HCT116 (cell line): Measurements from ENCODE around the gene ERI2. TPM values are rescaled to one million over a fixed set of nuclear protein-coding genes. Genes with fewer than 3 reads are reported as not detected.

Source experiments
- ATAC-seq: fragments of 200-7000 bp; cut with Tn5 transposase; 2 replicates; pipeline ENCODE4 v1.9.1; 2020; ENCODE audit warnings: mild to moderate bottlenecking, moderate library complexity
- BruUV-seq: library from RNA; stranded (reverse); fragments of 400-500 nt; replicated peaks from 2 replicates; lab custom pipeline; 2021; lab: Mats Ljungman, UMichigan
- CTCF ChIA-PET: fragments of 300-600 bp; sonication (Branson Sonifier 250); formaldehyde crosslinking; loops from one replicate; lab custom pipeline; 2021; ENCODE audit warnings: antibody characterized with exemption; lab: Charles Lee
- POLR2A ChIA-PET: fragments of 300-600, 350-600 bp; sonication (Branson Sonifier 250); formaldehyde crosslinking; loops from one replicate; lab custom pipeline; 2021; ENCODE audit warnings: antibody characterized with exemption; lab: Charles Lee
- RAD21 ChIA-PET, 2 experiments: fragments of 300-600 bp; sonication (Branson Sonifier 250); formaldehyde crosslinking; loops; one replicate each; lab custom pipeline; 2023; ENCODE audit warnings: low total read pairs in 2 of 2; ENCODE audit not compliant: uncharacterized antibody in 2 of 2, unreplicated experiment in 2 of 2, low non-redundant PET in 1 of 2; lab: Charles Lee
- DNase-seq: peaks from one replicate; pipeline ENCODE4 v3.0.0-alpha.2; 2010; ENCODE audit warnings: low read depth, low spot score
- H2AFZ ChIP-seq: fragments of 200-600 bp; shearing (Covaris generic), sonication (generic); 2 replicates; pipeline ENCODE4 v1.6.1; 2017; ENCODE audit warnings: low read depth, mixed run types, mixed read lengths, antibody characterized with exemption, low read length; ENCODE audit not compliant: poor library complexity, severe bottlenecking
- H3K27ac ChIP-seq: 2 replicates; pipeline ENCODE4 v1.5.1; 2012; ENCODE audit warnings: low read depth, low read length
- H3K27me3 ChIP-seq: fragments of 200-600 bp; sonication (generic); 2 replicates; pipeline ENCODE4 v1.6.1; 2016; ENCODE audit warnings: mixed run types, low read length, mixed read lengths; ENCODE audit not compliant: insufficient read depth
- H3K36me3 ChIP-seq, 2 experiments: fragments of 200-500 bp in 1 of 2; fragments of 200-600 bp in 1 of 2; sonication (Bioruptor generic) in 1 of 2; sonication (generic) in 1 of 2; 2 replicates each; pipeline versions ENCODE4 v1.5.1 to v1.6.1; 2014 to 2016; ENCODE audit warnings: low read length in 2 of 2, inconsistent platforms in 1 of 2, mixed read lengths in 1 of 2, mixed run types in 1 of 2; ENCODE audit not compliant: insufficient read depth in 2 of 2, control insufficient read depth in 1 of 2
- H3K4me1 ChIP-seq, 2 experiments: fragments of 200-600 bp in 1 of 2; sonication (generic) in 1 of 2; 2 replicates each; pipeline versions ENCODE4 v1.5.1 to v1.6.1; 2012 to 2017; ENCODE audit warnings: low read length in 2 of 2, inconsistent platforms in 1 of 2, mild to moderate bottlenecking in 1 of 2, mixed read lengths in 1 of 2, mixed run types in 1 of 2, moderate library complexity in 1 of 2; ENCODE audit not compliant: insufficient read depth in 2 of 2, control insufficient read depth in 1 of 2
- H3K4me2 ChIP-seq: fragments of 200-600 bp; sonication (generic); 2 replicates; pipeline ENCODE4 v1.6.1; 2017; ENCODE audit warnings: mixed run types, low read length, mixed read lengths
- H3K4me3 ChIP-seq, 2 experiments: fragments of 200-600 bp in 1 of 2; sonication (generic) in 1 of 2; replicated peaks in 1 of 2; 2 replicates each; pipeline ENCODE4 v1.5.1; 2011 to 2016; ENCODE audit warnings: low read length in 2 of 2, control low read depth in 1 of 2, low read depth in 1 of 2, mild to moderate bottlenecking in 1 of 2, mixed read lengths in 1 of 2, mixed run types in 1 of 2
- H3K79me2 ChIP-seq: fragments of 200-600 bp; sonication (generic); 2 replicates; pipeline ENCODE4 v1.6.1; 2017; ENCODE audit warnings: mild to moderate bottlenecking, mixed run types, low read length, moderate library complexity, mixed read lengths; ENCODE audit not compliant: insufficient read depth
- H3K9ac ChIP-seq: fragments of 200-600 bp; sonication (generic); 2 replicates; pipeline ENCODE4 v1.6.1; 2016; ENCODE audit warnings: low read length, mixed read lengths
- H3K9me2 ChIP-seq: fragments of 200-600 bp; sonication (generic), shearing (Covaris generic); 2 replicates; pipeline ENCODE4 v1.6.1; 2017; ENCODE audit warnings: mixed run types, mild to moderate bottlenecking, moderate library complexity; ENCODE audit not compliant: insufficient read depth
- H3K9me3 ChIP-seq, 2 experiments: fragments of 200-500 bp in 1 of 2; fragments of 200-600 bp in 1 of 2; sonication (Bioruptor generic) in 1 of 2; sonication (generic) in 1 of 2; 2 replicates each; pipeline ENCODE4 v1.6.1; 2014 to 2017; ENCODE audit warnings: low read length in 2 of 2, mixed read lengths in 2 of 2, inconsistent platforms in 1 of 2, low read depth in 1 of 2, mild to moderate bottlenecking in 1 of 2, mixed run types in 1 of 2, moderate library complexity in 1 of 2; ENCODE audit not compliant: control insufficient read depth in 1 of 2, insufficient read depth in 1 of 2
- H4K20me1 ChIP-seq: fragments of 200-600 bp; sonication (generic), shearing (Covaris generic); 2 replicates; pipeline ENCODE4 v1.6.1; 2017; ENCODE audit warnings: mixed run types, mild to moderate bottlenecking, moderate library complexity; ENCODE audit not compliant: insufficient read depth
- CTCF ChIP-seq, 3 experiments: fragments of 200-600 bp in 1 of 3; sonication (generic) in 1 of 3; IDR thresholded peaks in 2 of 3; conservative IDR thresholded peaks in 1 of 3; 2 replicates each; pipeline ENCODE4 v1.5.1; 2012 to 2017; ENCODE audit warnings: low read depth in 2 of 3, low read length in 2 of 3, antibody characterized with exemption in 1 of 3, borderline replicate concordance in 1 of 3, control low read depth in 1 of 3, mild to moderate bottlenecking in 1 of 3, mixed read lengths in 1 of 3, mixed run types in 1 of 3, moderate library complexity in 1 of 3; ENCODE audit not compliant: insufficient read depth in 1 of 3
- ELF1 ChIP-seq: IDR thresholded peaks from 2 replicates; pipeline ENCODE4 v1.6.1; 2012; ENCODE audit warnings: low read depth, borderline replicate concordance
- MAX ChIP-seq: IDR thresholded peaks from 2 replicates; pipeline ENCODE4 v1.6.1; 2012
- SRF ChIP-seq: IDR thresholded peaks from 2 replicates; pipeline ENCODE4 v1.6.1; 2012; ENCODE audit warnings: low read depth
- TCF7L2 ChIP-seq: IDR thresholded peaks from 2 replicates; pipeline ENCODE4 v1.7.0; 2011; ENCODE audit warnings: borderline replicate concordance, inconsistent platforms; ENCODE audit not compliant: insufficient read depth, insufficient read length; ENCODE audit errors: extremely low read depth
- ZNF274 ChIP-seq: fragments of 200-500 bp; sonication (Bioruptor generic); IDR thresholded peaks from 2 replicates; pipeline ENCODE4 v1.6.1; 2014; ENCODE audit warnings: mild to moderate bottlenecking, low read depth, low read length, inconsistent platforms
- intact Hi-C: fragments of 100-400 bp; cut with micrococcal nuclease; formaldehyde crosslinking; loops from 2 replicates; pipeline ENCODE4 v1.10.0; 2022
- total RNA-seq: library from RNA; stranded (reverse); gene quantifications from one replicate; pipeline ENCODE4 v1.2.1, GENCODE V29; 2021; ENCODE audit not compliant: unreplicated experiment

The ERI2 gene
- total RNA-seq, 1 experiment from 2014 or later, result 42.1 TPM

- Histone ChIP-seq H3K9me3 (peaks cover 2 to 4% of the 10 kb centered on the region in 2 experiments; a peak in 1 of 4 replicates), H3K36me3 (no peaks in the 10 kb centered on the region), H3K27me3 (no peaks in the 10 kb centered on the region), H3K9ac (no peak overlapping the region), H3K79me2 (no peaks in the 10 kb centered on the region), H2AFZ (no peak overlapping the region), H3K9me2 (no peaks in the 10 kb centered on the region), H4K20me1 (no peaks in the 10 kb centered on the region), H3K27ac (no peak overlapping the region), H3K4me1 (peaks cover 0 to 5% of the 10 kb centered on the region in 2 experiments; a peak in 3 of 4 replicates), H3K4me3 (no peak overlapping the region), H3K4me2 (no peak overlapping the region)
- DNase-seq, result no peak
- POLR2A ChIA-PET, result no interaction called here
- ATAC-seq, result no peak
- RAD21 ChIA-PET, result no interaction called here
- no peak for TF ChIP-seq TCF7L2
- no peak for TF ChIP-seq ZNF274
- TF ChIP-seq MAX, result no peak
- no peak for TF ChIP-seq CTCF (IDR thresholded peaks at IDR 0.05 in 2 of 3, conservative IDR thresholded peaks at IDR 0.05 in 1 of 3; ENCODE audit: borderline replicate concordance in 1 of 3, insufficient read depth in 1 of 3, low read depth in 2 of 3, low read length in 2 of 3)
- TF ChIP-seq SRF, result no peak
- no peak for TF ChIP-seq ELF1
- CTCF ChIA-PET, result no interaction called here
- intact Hi-C loops, result no loop called here
- BruUV-seq, result no TSS peak
Observed at GRCh38 chr16:20746461-20746860, 59.8 kb downstream of the ERI2 start.

Other genes starting within 250 kb of the ERI2 start
- not detected for gene ACSM2B, start 230.1 kb downstream of the ERI2 start, total RNA-seq
- gene ACSM1, start 108.8 kb downstream of the ERI2 start, total RNA-seq, result not detected
- gene THUMPD1, start 64.7 kb downstream of the ERI2 start, total RNA-seq, result 33.9 TPM
- gene ACSM3, start 42.5 kb downstream of the ERI2 start, total RNA-seq, result 15.0 TPM
- gene REXO5, start 55 bp upstream of the ERI2 start, total RNA-seq, result 10.5 TPM
- 16.4 TPM for gene DCUN1D3, start 93.9 kb upstream of the ERI2 start, total RNA-seq
- gene LYRM1, start 94.3 kb upstream of the ERI2 start, total RNA-seq, result 26.7 TPM